Activated CD8-positive, alpha-beta memory T cell treated with anti-CD3 and anti-CD28 coated beads, Interleukin-2, amount 50 U/mL, for 48 hours (primary cell): ENCODE measurements around the gene CDK7.
A peak's percentile ranks its signal among the peaks of the same experiment; 100 is the strongest.
"Not testable (repeated sequence)": the region's sequence is repeated elsewhere in the genome, so short reads cannot be mapped to it uniquely, and the experiment has no call there.

Source experiments
- DNase-seq: peaks from one replicate; pipeline ENCODE4 v3.0.0-alpha.2; 2020

Gene CDK7

DNA sequence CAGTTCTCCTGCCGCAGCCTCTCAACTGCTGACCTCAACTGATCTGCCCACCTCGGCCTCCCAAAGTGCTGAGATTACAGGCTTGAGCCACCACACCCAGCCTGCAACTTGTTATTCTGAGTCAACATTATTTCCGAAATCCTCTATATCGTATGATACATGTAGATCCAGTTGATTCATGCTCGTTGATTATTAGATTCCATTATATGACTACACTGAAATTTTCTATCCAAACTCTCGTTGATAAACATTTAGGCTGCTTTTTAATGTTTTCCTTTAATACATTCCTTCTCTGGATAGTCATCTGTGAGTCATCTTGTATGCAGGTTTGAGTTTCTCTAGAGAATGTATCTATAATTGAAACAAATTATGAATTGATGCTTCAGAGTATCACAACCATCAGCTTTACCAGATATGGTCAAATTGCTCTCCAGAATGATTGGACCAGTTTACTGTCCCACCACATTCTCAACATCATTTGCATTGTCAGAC lies 4.1 kb downstream of the CDK7 start:
- DNase-seq = no peak

DNA sequence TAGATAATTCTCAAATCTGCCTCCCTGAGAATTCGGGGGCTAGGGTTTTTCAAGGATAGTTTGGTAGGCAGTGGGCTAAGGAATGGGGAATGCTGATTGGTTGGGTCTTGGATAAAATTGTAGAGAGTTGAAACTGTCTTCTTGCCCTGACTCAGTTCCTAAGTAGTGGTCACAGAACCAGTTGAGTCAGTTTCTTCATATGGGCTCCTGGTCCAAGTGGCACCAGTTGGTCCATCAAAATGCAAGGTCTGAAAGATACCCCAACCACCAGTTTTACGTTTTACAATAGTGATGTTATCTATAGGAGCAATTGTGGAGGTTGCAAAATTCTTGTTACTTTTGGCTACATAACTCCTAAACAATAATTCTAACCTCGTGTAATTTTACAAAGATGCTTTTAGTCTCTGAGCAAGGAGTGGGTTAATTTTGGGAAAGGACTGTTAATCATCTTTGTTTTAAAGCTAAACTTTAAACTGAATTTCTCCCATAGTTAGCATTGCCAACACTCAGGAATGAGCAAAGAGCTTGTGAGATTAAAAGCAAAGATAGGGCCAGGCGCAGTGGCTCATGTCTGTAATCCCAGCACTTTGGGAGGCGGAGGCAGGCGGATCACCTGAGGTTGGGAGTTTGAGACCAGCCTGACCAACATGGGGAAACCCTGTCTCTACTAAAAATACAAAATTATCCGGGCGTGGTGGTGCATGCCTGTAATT lies 7.7 kb downstream of the CDK7 start:
- no peak for DNase-seq

DNA sequence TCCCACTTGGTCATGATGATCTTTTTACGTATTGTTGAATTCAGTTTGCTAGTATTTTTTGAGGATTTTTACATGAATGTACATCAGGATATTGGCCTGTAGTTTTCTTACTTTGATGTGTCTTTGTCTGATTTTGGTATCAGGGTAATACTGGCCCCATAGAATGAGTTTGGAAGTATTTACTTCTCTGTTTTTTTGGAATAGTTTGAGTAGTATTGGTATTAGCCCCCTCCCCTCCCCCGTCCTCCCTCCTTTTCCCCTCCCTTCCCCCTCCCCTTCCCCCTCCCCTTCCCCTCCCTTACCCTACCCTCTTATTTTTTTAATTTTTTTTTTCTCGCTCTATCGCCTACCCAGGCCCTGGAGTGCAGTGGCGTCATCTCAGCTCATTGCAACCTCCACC lies 10.3 kb downstream of the CDK7 start:
- DNase-seq = no peak

GRCh38 chr5:69248019-69248418 lies 13.3 kb downstream of the CDK7 start:
- DNase-seq = no peak

DNA sequence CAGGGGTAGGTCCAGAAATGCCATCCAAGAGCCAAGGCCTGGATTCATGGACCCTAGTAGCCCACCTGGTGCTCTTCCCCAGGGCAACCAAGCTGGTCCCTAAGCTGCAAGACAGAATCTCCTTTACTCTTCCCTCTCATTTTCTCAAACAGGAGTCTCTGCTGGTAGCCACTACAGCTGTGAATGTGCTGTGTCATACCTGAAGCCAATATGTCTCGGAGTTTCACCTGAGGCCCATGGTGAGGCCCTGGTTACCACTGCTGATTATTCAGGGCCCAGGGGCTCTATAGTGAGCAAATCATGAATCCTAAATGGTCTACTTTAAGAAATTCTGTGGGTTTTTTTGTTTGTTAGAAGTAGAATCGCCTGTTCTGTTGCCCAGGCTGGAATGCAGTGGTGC lies 15.9 kb downstream of the CDK7 start:
- DNase-seq = no peak

- DNase-seq = no peak
Measured at GRCh38 chr5:69252437-69252836, 17.8 kb downstream of the CDK7 start.

DNA sequence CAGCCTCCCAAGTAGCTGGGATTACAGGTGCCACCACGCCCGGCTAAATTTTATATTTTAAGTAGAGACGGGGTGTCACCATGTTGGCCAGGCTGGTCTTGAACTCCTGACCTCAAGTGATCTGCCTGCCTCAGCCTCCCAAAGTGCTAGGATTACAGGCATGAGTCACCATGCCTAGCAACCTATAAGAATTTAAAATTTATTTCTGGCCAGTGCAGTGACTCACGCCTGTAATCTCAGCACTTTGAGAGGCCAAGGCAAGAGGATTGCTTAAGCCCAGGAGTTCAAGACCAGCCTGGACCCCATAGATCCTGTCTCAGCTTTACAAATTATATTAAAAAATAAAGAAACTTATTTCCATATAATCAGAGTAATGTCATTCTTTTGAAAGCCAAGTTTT lies 21.3 kb downstream of the CDK7 start:
- DNase-seq = not testable (repeated sequence)

- DNase-seq = no peak
Measured at GRCh38 chr5:69257577-69257976, 22.9 kb downstream of the CDK7 start.

DNA sequence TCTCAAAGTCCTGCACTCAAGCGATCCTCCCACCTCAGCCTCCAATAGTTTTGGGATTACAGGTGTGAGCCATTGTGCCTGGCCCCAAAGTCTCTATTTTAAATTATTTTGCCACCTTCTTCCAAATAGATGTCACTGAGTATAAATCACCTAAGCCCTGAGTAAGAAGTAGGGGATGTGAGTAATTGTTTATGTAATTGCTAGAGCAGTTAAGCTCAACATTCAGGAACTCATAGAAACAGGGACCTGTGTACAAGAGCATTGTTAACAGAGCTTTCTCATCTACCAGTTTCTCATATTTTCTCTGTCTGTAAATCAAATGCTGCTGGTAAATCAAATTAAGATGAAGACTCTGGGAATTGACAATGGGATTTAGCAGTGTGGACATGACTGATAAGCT lies 26.3 kb downstream of the CDK7 start:
- no peak for DNase-seq

DNA sequence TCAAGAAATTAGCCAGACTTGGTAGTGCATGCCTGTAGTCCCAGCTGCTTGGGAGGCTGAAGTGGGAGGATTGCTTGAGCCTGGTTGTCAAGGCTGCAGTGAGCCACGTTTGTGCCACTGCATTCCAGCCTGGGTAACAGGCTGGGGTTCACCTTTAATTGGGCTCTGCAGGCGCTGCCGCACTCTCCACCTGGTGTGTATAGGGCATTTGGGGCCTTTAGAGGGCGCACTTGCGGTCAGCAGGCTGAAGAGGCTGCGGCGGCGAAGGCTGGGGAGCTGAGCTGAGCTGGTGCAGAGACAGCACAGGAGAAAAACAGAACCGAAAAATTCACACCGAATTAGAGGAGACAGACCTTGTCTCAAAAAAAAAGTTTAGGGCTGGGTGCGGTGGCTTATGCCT lies 31.2 kb downstream of the CDK7 start:
- DNase-seq = peak; percentile 54

GRCh38 chr5:69268899-69269298 lies 34.2 kb downstream of the CDK7 start:
- DNase-seq = no peak

- no peak for DNase-seq
Measured at GRCh38 chr5:69270840-69271239, 36.2 kb downstream of the CDK7 start.

DNA sequence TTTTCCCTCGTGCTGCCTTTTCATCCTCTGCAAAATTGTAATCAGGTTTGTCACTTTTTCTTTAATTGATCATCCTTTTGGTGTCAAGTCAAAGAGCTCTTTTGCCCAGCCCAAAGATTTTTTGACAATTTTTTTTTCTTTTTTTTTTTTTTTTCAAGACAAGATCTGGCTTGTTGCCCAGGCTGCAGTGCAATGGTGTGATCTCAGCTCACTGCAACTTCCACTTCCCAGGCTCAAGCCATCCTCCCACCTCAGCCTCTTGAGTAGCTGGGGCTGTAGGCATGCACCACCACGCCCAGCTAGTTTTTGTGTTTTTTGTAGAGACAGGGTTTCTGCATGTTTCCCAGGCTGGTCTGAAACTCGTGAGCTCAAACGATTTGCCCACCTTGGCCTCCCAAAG lies 36.7 kb downstream of the CDK7 start:
- DNase-seq = no peak

DNA sequence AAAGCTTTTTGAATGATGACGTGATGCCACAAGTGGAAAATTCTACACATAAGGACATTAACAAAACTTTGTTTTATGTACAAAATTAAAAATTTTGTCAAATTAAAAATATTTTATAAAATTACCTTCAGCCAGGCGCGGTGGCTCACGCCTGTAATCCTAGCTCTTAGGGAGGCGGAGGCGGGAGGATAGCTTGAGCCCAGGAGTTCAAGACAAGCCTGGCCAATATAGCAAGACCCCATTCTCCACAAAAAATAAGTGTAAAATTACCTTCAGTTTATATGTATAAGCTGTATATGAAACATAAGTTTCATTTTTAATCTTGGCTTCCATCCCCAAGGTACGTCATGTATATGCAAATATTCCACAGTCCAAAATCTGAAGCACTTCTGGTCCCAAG lies 40.9 kb downstream of the CDK7 start:
- DNase-seq = no peak

DNA sequence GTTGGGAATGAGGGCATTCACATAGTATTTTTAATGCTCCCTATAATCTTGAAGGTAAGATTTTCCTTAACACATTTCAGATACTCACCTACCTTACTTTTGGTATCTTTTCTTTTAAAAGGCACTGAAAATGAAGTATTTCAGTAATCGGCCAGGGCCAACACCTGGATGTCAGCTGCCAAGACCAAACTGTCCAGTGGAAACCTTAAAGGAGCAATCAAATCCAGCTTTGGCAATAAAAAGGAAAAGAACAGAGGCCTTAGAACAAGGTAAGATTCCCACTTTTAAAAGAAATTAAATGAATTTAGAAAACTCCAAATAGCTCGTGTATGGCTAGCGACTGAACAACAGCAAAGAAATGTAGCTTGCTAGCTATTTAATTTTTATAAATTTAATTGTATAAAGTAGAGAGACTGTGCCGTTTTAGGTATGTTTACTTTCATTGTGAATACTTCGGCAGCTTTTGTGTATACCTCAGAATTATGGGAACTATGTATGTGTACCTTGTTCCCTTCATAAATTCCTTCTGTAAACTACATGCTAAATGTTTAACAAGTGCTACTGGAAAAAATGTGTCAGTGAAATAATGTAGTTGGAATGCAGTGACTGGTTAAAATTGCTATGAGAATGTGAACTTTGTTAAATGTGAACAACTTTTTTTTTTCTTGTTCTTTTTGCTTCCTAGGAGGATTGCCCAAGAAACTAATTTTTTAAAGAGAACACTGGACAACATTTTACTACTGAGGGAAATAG lies 41.9 kb downstream of the CDK7 start:
- DNase-seq = no peak

DNA sequence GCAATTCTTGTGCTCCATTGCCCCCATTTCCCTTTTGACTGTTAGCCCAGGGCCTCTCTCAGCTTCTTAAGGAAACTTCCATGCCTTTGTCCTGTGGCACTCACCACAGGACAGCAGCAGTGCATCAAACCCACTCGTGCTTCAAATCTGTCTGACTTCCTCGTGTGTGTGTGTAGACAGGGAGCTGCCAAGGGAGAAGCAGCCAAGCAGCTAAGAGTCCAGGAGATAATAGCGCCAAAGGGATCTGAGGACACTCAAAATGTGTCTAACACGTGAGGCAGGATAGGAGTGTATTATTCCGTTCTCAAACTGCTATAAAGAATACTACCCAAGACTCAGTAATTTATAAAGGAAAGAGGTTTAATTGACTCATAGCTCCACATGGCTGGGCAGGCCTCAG lies 44.8 kb downstream of the CDK7 start:
- no peak for DNase-seq

DNA sequence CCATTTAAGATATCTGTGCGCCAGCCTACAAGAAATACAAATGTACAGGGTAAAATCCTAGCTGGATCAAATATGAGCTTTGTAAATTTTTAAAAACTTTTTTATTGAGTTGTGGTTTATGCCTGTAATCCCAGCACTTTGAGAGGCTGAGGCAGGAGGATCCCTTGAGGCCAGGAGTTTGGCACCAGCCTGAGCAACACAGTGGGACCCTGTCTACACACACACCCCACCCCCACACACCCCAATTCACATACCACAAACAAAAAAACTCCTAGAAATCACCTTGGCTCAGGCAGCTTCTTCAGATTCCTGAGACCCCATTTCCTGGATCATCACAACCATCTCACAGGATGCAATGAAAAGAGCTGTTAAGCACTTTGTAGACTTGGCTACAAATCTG lies 46.4 kb downstream of the CDK7 start:
- DNase-seq = no peak

GRCh38 chr5:69284203-69284602 lies 49.5 kb downstream of the CDK7 start:
- no peak for DNase-seq

GRCh38 chr5:69285448-69286116 lies 50.9 kb downstream of the CDK7 start:
- no peak for DNase-seq

DNA sequence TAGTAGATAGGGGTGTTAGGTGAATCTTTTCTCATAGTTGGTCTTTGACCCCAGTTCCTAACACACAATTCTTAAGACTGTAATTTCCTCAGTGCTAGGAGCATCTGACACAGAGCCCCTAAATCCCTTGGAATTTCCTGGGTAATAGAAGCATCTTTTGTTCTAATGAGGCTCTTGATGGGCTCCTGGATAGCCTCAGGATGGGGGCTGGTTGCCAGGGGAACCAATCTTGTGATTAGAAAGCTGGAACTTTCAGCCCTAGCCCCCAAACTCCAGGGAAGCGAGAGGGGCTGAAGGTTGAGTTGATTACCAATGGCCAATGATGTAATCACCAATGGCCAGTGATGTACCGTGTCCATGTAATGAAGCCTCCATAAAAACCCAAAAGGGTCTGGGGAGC lies 53.4 kb downstream of the CDK7 start:
- no peak for DNase-seq

- DNase-seq = no peak
Measured at GRCh38 chr5:69288688-69289087, 54.0 kb downstream of the CDK7 start.

DNA sequence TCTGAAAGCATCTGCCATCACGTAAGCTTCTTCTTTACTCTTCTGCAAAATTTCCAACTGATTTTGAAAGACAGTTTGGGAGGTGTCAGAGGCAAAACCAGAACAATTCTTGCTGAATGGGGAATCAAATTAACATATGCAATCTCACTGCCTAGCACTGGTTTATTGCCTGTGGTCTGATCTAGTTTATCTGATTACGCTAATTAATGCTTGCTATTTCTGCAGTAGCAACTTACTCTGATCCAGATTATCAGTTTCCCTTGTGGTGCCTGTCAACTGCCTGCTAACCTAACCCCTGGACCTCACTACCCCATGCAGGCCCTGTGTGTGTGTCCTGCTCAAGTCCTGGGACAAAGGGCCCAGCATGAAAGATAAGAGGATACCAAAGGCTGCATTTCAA lies 57.6 kb downstream of the CDK7 start:
- no peak for DNase-seq

GRCh38 chr5:69293882-69294281 lies 59.2 kb downstream of the CDK7 start:
- DNase-seq = no peak
